Measurements from ENCODE around the gene FXYD6. TPM values are rescaled to one million over a fixed set of nuclear protein-coding genes. Genes with fewer than 3 reads are reported as not detected.
A peak's percentile ranks its signal among the peaks of the same experiment; 100 is the strongest.

Gene FXYD6
- total and polyA plus RNA-seq, 4 donors: 37.0 to 70.0 (median 43.9) TPM

GRCh38 chr11:117816846-117817367 is 59.6 kb downstream of the FXYD6 start:
- TF ChIP-seq CTCF (IDR thresholded peaks at IDR 0.05; ENCODE audit: control extremely low read depth, extremely low read depth): no peak
- Histone ChIP-seq H3K36me3 (ENCODE audit: control insufficient read depth in 4 of 4, insufficient read depth in 4 of 4, low read length in 4 of 4) (no peaks in the 10 kb centered on the region), H3K27me3 (ENCODE audit: control insufficient read depth in 3 of 3, insufficient read depth in 3 of 3, low read length in 2 of 3) (no peaks in the 10 kb centered on the region), H3K4me3 (no peak overlapping the region), H3K9me3 (ENCODE audit: control insufficient read depth in 4 of 4, insufficient read depth in 3 of 4, low read length in 3 of 4) (no peaks in the 10 kb centered on the region), H3K4me1 (ENCODE audit: control insufficient read depth in 5 of 5, insufficient read depth in 5 of 5, low read length in 5 of 5) (peaks cover 0 to 35% (median 12%) of the 10 kb centered on the region in 5 donors), H3K27ac (ENCODE audit: low read depth in 1 of 2, low read length in 1 of 2) (peak overlapping the region; percentile 11 to 50), H3K9ac (ENCODE audit: insufficient read depth in 1 of 2, low read length in 2 of 2) (no peak overlapping the region)
- ATAC-seq (ENCODE audit: insufficient read depth, low FRiP score) (no peak), DNase-seq (no peak)
- WGBS, 2 donors: 72 to 83% methylated on average over 5 of the region's 5 CpGs

GRCh38 chr11:117816151-117816741 is 60.2 kb downstream of the FXYD6 start:
- H3K4me3 ChIP-seq: no peak overlapping the region

GRCh38 chr11:117815262-117815803 is 61.1 kb downstream of the FXYD6 start:
- H3K36me3 ChIP-seq (ENCODE audit: control insufficient read depth in 4 of 4, insufficient read depth in 4 of 4, low read length in 4 of 4): no peaks in the 10 kb centered on the region
- ATAC-seq (ENCODE audit: insufficient read depth, low FRiP score): peak; percentile 28
- no peaks in the 10 kb centered on the region for H3K27me3 ChIP-seq (ENCODE audit: control insufficient read depth in 3 of 3, insufficient read depth in 3 of 3, low read length in 2 of 3)
- H3K9me3 ChIP-seq (ENCODE audit: control insufficient read depth in 4 of 4, insufficient read depth in 3 of 4, low read length in 3 of 4): no peaks in the 10 kb centered on the region
- no peak overlapping the region for H3K9ac ChIP-seq (ENCODE audit: insufficient read depth in 1 of 2, low read length in 2 of 2)
- no peak overlapping the region for H3K4me3 ChIP-seq
- H3K4me1 ChIP-seq (ENCODE audit: control insufficient read depth in 5 of 5, insufficient read depth in 5 of 5, low read length in 5 of 5): peaks cover 0 to 34% (median 12%) of the 10 kb centered on the region in 5 donors
- WGBS, 2 donors: 27 to 44% methylated on average over 7 of the region's 7 CpGs
- no peak for DNase-seq
- peak overlapping the region in 1 of 2 donors; percentile 35 for H3K27ac ChIP-seq (ENCODE audit: low read depth in 1 of 2, low read length in 1 of 2)
- no peak for TF ChIP-seq CTCF (IDR thresholded peaks at IDR 0.05; ENCODE audit: control extremely low read depth, extremely low read depth)

More at GRCh38 chr11:117816151-117816741, 60.2 kb downstream of the FXYD6 start:
- peak overlapping the region in 1 of 2 donors; percentile 51 for H3K27ac ChIP-seq (ENCODE audit: low read depth in 1 of 2, low read length in 1 of 2)
- H3K9ac ChIP-seq (ENCODE audit: insufficient read depth in 1 of 2, low read length in 2 of 2): no peak overlapping the region
- no peaks in the 10 kb centered on the region for H3K27me3 ChIP-seq (ENCODE audit: control insufficient read depth in 3 of 3, insufficient read depth in 3 of 3, low read length in 2 of 3)
- no peak for ATAC-seq (ENCODE audit: insufficient read depth, low FRiP score)
- H3K4me1 ChIP-seq (ENCODE audit: control insufficient read depth in 5 of 5, insufficient read depth in 5 of 5, low read length in 5 of 5): peaks cover 0 to 34% (median 12%) of the 10 kb centered on the region in 5 donors
- H3K9me3 ChIP-seq (ENCODE audit: control insufficient read depth in 4 of 4, insufficient read depth in 3 of 4, low read length in 3 of 4): no peaks in the 10 kb centered on the region
- peak; percentile 59 to 75 (median 62) for DNase-seq
- no peak for TF ChIP-seq CTCF (IDR thresholded peaks at IDR 0.05; ENCODE audit: control extremely low read depth, extremely low read depth)
- WGBS, 2 donors: 80% methylated on average over 20 of the region's 20 CpGs
- H3K36me3 ChIP-seq (ENCODE audit: control insufficient read depth in 4 of 4, insufficient read depth in 4 of 4, low read length in 4 of 4): no peaks in the 10 kb centered on the region
